ENCODE data around the gene DCAF15.

DCAF15 gene

GRCh38 chr19:13981467-13981866, 29.2 kb downstream of the DCAF15 start:
- no peak for TF ChIP-seq CTCF (IDR thresholded peaks at IDR 0.05; ENCODE audit: low read depth, low read length)
- H3K4me3 ChIP-seq (replicated peaks in 1 of 2; ENCODE audit: low read depth in 2 of 2, low read length in 2 of 2) = no peak overlapping the region
- no peak for DNase-seq (ENCODE audit: low read depth in 2 of 2)

GRCh38 chr19:13981988-13982501, 29.7 kb downstream of the DCAF15 start:
- no peak for DNase-seq (ENCODE audit: low read depth in 2 of 2)
- no peak for TF ChIP-seq CTCF (IDR thresholded peaks at IDR 0.05; ENCODE audit: low read depth, low read length)
- no peak overlapping the region for H3K4me3 ChIP-seq (replicated peaks in 1 of 2; ENCODE audit: low read depth in 2 of 2, low read length in 2 of 2)

GRCh38 chr19:13982773-13983172, 30.5 kb downstream of the DCAF15 start:
- TF ChIP-seq CTCF (IDR thresholded peaks at IDR 0.05; ENCODE audit: low read depth, low read length) = no peak

GRCh38 chr19:13983213-13983889, 31.0 kb downstream of the DCAF15 start:
- no peak overlapping the region for H3K4me3 ChIP-seq (replicated peaks in 1 of 2; ENCODE audit: low read depth in 2 of 2, low read length in 2 of 2)
- no peak for DNase-seq (ENCODE audit: low read depth in 2 of 2)

More at GRCh38 chr19:13982773-13983172, 30.5 kb downstream of the DCAF15 start:
- no peak overlapping the region for H3K4me3 ChIP-seq (replicated peaks in 1 of 2; ENCODE audit: low read depth in 2 of 2, low read length in 2 of 2)
- no peak for DNase-seq (ENCODE audit: low read depth in 2 of 2)

GRCh38 chr19:13984186-13984585, 31.9 kb downstream of the DCAF15 start:
- no peak for TF ChIP-seq CTCF (IDR thresholded peaks at IDR 0.05; ENCODE audit: low read depth, low read length)
- no peak overlapping the region for H3K4me3 ChIP-seq (replicated peaks in 1 of 2; ENCODE audit: low read depth in 2 of 2, low read length in 2 of 2)
- no peak for DNase-seq (ENCODE audit: low read depth in 2 of 2)

More at GRCh38 chr19:13983213-13983889, 31.0 kb downstream of the DCAF15 start:
- TF ChIP-seq CTCF (IDR thresholded peaks at IDR 0.05; ENCODE audit: low read depth, low read length) = no peak

GRCh38 chr19:13984875-13985741, 32.8 kb downstream of the DCAF15 start:
- no peak overlapping the region for H3K4me3 ChIP-seq (replicated peaks in 1 of 2; ENCODE audit: low read depth in 2 of 2, low read length in 2 of 2)
- TF ChIP-seq CTCF (IDR thresholded peaks at IDR 0.05; ENCODE audit: low read depth, low read length) = no peak
- no peak for DNase-seq (ENCODE audit: low read depth in 2 of 2)

Measured in cardiac fibroblast (primary cell).